Parathyroid adenoma (tissue), 2 donors: ENCODE data around the gene SH3RF2.

Experiments used
- H2AFZ ChIP-seq: fragments of 300-600 bp; sonication (generic); one replicate; pipeline ENCODE4 v1.7.0; 2017; ENCODE audit warnings: antibody characterized with exemption, mild to moderate bottlenecking
- H3K27ac ChIP-seq: fragments of 300-600 bp; sonication (generic); one replicate; pipeline ENCODE4 v1.7.0; 2017
- H3K27me3 ChIP-seq: fragments of 300-600 bp; sonication (generic); one replicate; pipeline ENCODE4 v1.7.0; 2017; ENCODE audit warnings: low read length; ENCODE audit not compliant: control insufficient read depth, insufficient read depth
- H3K36me3 ChIP-seq: fragments of 300-600 bp; sonication (generic); one replicate; pipeline ENCODE4 v1.7.0; 2017; ENCODE audit warnings: low read length; ENCODE audit not compliant: control insufficient read depth, insufficient read depth
- H3K4me1 ChIP-seq: fragments of 300-600 bp; sonication (generic); one replicate; pipeline ENCODE4 v1.7.0; 2017; ENCODE audit warnings: control low read depth
- H3K4me2 ChIP-seq: fragments of 300-600 bp; sonication (generic); one replicate; pipeline ENCODE4 v1.7.0; 2017; ENCODE audit warnings: low read length
- H3K4me3 ChIP-seq: fragments of 300-600 bp; sonication (generic); one replicate; pipeline ENCODE4 v1.7.0; 2017; ENCODE audit warnings: low read depth, low read length
- H3K79me2 ChIP-seq: fragments of 300-600 bp; sonication (generic); one replicate; pipeline ENCODE4 v1.7.0; 2017; ENCODE audit warnings: control low read depth
- H3K9ac ChIP-seq: fragments of 300-600 bp; sonication (generic); one replicate; pipeline ENCODE4 v1.7.0; 2017; ENCODE audit warnings: mild to moderate bottlenecking
- H3K9me3 ChIP-seq: fragments of 300-600 bp; sonication (generic); one replicate; pipeline ENCODE4 v1.7.0; 2017; ENCODE audit warnings: low read length; ENCODE audit not compliant: control insufficient read depth
- TF ChIP-seq, protein P1 (sequence below): fragments of 300-600 bp; sonication (generic); IDR thresholded peaks from one replicate; pipeline ENCODE4 v1.7.0; 2017; ENCODE audit warnings: antibody characterized with exemption, mild to moderate bottlenecking
- donor health status: primary hyperparathyroidism.

SH3RF2 gene

DNA sequence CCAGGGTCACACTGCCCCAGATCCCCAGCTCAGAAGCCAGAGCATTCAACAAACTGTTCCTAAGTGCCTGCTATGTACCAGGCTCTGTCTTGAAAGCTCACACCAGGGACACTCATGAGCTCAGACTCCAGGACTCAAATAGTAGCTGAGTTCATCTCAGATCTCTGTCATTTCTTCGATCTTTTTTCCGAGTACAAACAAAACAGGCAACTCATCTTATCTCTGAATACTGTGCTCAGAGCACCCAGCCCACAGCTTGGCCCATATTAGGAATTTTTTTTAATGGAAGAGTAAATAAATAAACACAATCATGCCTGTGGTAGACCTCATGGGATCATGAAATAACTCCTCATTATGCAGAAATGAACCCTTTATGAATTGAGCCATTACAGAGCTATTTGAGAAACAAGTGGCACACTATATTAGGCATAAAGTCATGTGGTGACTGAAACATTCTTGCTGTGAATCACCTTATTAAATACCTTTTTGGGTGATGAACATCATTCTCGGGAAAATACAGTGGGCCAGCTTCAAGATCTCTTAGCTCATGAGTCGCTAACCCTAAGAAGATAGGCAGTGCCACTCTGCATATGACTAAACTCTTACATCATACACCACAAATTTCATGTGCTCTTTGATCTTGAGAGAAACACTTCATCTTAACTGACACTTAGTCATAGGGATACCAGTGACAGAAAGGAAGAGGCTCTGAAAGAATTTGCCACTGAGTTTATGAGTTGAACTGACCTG is 9.9 kb downstream of the SH3RF2 start:
- H2AFZ ChIP-seq, result no peak overlapping the region
- H3K4me1 ChIP-seq, result no peaks in the 10 kb centered on the region
- H3K36me3 ChIP-seq, result no peaks in the 10 kb centered on the region
- H3K9ac ChIP-seq, result no peak overlapping the region
- H3K4me3 ChIP-seq, result no peak overlapping the region
- TF ChIP-seq, protein P1, sequence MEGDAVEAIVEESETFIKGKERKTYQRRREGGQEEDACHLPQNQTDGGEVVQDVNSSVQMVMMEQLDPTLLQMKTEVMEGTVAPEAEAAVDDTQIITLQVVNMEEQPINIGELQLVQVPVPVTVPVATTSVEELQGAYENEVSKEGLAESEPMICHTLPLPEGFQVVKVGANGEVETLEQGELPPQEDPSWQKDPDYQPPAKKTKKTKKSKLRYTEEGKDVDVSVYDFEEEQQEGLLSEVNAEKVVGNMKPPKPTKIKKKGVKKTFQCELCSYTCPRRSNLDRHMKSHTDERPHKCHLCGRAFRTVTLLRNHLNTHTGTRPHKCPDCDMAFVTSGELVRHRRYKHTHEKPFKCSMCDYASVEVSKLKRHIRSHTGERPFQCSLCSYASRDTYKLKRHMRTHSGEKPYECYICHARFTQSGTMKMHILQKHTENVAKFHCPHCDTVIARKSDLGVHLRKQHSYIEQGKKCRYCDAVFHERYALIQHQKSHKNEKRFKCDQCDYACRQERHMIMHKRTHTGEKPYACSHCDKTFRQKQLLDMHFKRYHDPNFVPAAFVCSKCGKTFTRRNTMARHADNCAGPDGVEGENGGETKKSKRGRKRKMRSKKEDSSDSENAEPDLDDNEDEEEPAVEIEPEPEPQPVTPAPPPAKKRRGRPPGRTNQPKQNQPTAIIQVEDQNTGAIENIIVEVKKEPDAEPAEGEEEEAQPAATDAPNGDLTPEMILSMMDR, result no peak
- H3K27ac ChIP-seq, result no peak overlapping the region
- no peaks in the 10 kb centered on the region for H3K79me2 ChIP-seq
- no peaks in the 10 kb centered on the region for H3K9me3 ChIP-seq
- H3K4me2 ChIP-seq, result no peak overlapping the region
- no peaks in the 10 kb centered on the region for H3K27me3 ChIP-seq

DNA sequence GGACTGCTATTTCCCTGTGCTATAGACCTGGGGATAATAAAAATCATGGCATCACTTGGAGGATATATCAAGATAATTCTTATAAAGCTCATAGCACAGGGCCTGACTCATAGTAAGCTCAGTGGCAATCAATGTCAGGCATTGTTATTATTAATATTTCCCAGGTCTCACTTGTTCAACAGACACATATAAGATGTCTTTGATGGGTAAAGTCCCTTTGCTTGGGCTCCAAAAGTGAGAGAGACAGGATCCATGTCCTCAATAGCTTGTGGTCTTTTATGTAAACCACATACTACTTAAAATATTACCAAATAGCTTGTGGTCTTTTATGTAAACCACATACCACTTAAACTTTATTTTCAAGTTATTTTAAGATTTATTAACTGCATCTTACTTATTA is 11.2 kb downstream of the SH3RF2 start:
- Histone ChIP-seq H2AFZ (no peak overlapping the region), H3K4me1 (no peaks in the 10 kb centered on the region), H3K27ac (no peak overlapping the region)

DNA sequence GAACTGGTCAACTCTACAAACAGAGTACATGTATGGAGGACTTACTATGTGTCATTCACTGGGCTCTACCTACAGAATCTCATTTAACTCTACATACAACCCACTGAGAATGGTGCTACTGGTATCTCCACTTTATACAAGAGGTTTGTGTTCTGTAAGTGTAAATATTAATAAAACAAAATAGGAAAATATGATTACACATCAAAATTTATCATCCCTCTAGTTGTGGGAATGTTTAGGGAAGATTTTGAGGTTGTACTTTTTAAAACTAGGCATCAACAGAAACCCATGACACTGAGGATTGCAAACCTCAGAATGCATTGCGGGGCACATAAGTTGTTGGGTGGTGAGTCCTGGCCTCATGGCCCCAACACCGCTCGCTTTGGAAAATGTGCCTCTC is 11.7 kb downstream of the SH3RF2 start:
- no peak overlapping the region for H2AFZ ChIP-seq
- no peak overlapping the region for H3K4me2 ChIP-seq
- no peak overlapping the region for H3K4me3 ChIP-seq
- no peaks in the 10 kb centered on the region for H3K27me3 ChIP-seq
- no peaks in the 10 kb centered on the region for H3K79me2 ChIP-seq
- TF ChIP-seq, protein P1, result no peak
- H3K9ac ChIP-seq, result no peak overlapping the region
- no peaks in the 10 kb centered on the region for H3K36me3 ChIP-seq
- no peaks in the 10 kb centered on the region for H3K9me3 ChIP-seq
- H3K27ac ChIP-seq, result no peak overlapping the region
- no peaks in the 10 kb centered on the region for H3K4me1 ChIP-seq

More for the DNA sequence above, 11.2 kb downstream of the SH3RF2 start:
- Histone ChIP-seq H3K4me3 (no peak overlapping the region), H3K27me3 (no peaks in the 10 kb centered on the region), H3K36me3 (no peaks in the 10 kb centered on the region), H3K4me2 (no peak overlapping the region), H3K9me3 (no peaks in the 10 kb centered on the region), H3K79me2 (no peaks in the 10 kb centered on the region), H3K9ac (no peak overlapping the region)
- TF ChIP-seq, protein P1, result no peak

DNA sequence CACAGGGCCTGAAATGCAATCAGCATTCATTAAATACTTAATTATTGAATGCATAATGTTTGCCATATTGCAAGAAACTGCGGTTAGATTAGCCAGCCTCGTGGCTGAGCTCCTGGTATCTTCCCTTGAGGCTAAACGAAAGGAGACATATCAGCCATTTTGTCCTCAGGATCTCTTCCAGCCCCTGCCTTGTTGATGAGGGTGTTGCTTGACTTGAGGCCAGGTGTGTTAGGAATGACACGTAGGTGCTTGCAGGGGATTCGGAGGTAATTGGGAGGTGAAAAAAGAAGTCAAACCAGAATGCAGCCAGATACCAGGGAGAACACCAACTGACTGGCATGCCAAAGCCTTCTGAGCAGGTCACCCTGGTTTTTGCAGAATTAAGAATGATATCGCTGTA is 12.5 kb downstream of the SH3RF2 start:
- no peak overlapping the region for H2AFZ ChIP-seq
- TF ChIP-seq, protein P1, result no peak
- H3K36me3 ChIP-seq, result no peaks in the 10 kb centered on the region
- no peaks in the 10 kb centered on the region for H3K9me3 ChIP-seq
- no peak overlapping the region for H3K27ac ChIP-seq
- no peak overlapping the region for H3K4me3 ChIP-seq
- H3K4me2 ChIP-seq, result no peak overlapping the region
- no peak overlapping the region for H3K9ac ChIP-seq
- no peaks in the 10 kb centered on the region for H3K79me2 ChIP-seq
- H3K27me3 ChIP-seq, result no peaks in the 10 kb centered on the region
- H3K4me1 ChIP-seq, result no peaks in the 10 kb centered on the region

DNA sequence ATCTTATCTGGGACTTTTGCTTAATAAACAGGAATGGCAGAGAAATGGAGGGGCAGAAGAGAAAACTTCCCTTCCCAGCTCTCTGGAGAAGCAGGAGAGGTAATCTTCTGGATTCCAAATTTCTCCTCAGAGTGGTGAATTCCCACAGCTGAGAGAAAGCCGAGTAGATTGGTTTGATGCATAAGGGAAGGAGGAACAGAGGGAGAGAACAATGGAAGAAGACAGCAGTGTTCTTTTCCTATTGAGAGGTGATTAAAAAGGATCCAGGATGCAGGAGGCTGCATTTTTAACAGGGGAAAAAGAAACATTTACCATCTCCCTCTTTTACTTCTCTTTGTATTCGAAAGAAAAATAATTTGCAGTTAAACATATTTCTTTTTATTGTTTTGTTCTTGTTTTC is 13.1 kb downstream of the SH3RF2 start:
- H3K4me3 ChIP-seq, result no peak overlapping the region
- H3K36me3 ChIP-seq, result no peaks in the 10 kb centered on the region
- H2AFZ ChIP-seq, result no peak overlapping the region
- H3K4me1 ChIP-seq, result no peaks in the 10 kb centered on the region
- no peaks in the 10 kb centered on the region for H3K79me2 ChIP-seq
- H3K4me2 ChIP-seq, result no peak overlapping the region
- no peak overlapping the region for H3K9ac ChIP-seq
- H3K27me3 ChIP-seq, result no peaks in the 10 kb centered on the region
- no peak overlapping the region for H3K27ac ChIP-seq
- H3K9me3 ChIP-seq, result no peaks in the 10 kb centered on the region
- TF ChIP-seq, protein P1, result no peak
